Parathyroid adenoma (tissue), 2 donors: Measurements from ENCODE around the gene PRKCE.

Experiments used
- H2AFZ ChIP-seq: fragments of 300-600 bp; sonication (generic); one replicate; pipeline ENCODE4 v1.7.0; 2017; ENCODE audit warnings: antibody characterized with exemption, mild to moderate bottlenecking
- H3K27ac ChIP-seq: fragments of 300-600 bp; sonication (generic); one replicate; pipeline ENCODE4 v1.7.0; 2017
- H3K27me3 ChIP-seq: fragments of 300-600 bp; sonication (generic); one replicate; pipeline ENCODE4 v1.7.0; 2017; ENCODE audit warnings: low read length; ENCODE audit not compliant: control insufficient read depth, insufficient read depth
- H3K36me3 ChIP-seq: fragments of 300-600 bp; sonication (generic); one replicate; pipeline ENCODE4 v1.7.0; 2017; ENCODE audit warnings: low read length; ENCODE audit not compliant: control insufficient read depth, insufficient read depth
- H3K4me1 ChIP-seq: fragments of 300-600 bp; sonication (generic); one replicate; pipeline ENCODE4 v1.7.0; 2017; ENCODE audit warnings: control low read depth
- H3K4me2 ChIP-seq: fragments of 300-600 bp; sonication (generic); one replicate; pipeline ENCODE4 v1.7.0; 2017; ENCODE audit warnings: low read length
- H3K4me3 ChIP-seq: fragments of 300-600 bp; sonication (generic); one replicate; pipeline ENCODE4 v1.7.0; 2017; ENCODE audit warnings: low read depth, low read length
- H3K79me2 ChIP-seq: fragments of 300-600 bp; sonication (generic); one replicate; pipeline ENCODE4 v1.7.0; 2017; ENCODE audit warnings: control low read depth
- H3K9ac ChIP-seq: fragments of 300-600 bp; sonication (generic); one replicate; pipeline ENCODE4 v1.7.0; 2017; ENCODE audit warnings: mild to moderate bottlenecking
- H3K9me3 ChIP-seq: fragments of 300-600 bp; sonication (generic); one replicate; pipeline ENCODE4 v1.7.0; 2017; ENCODE audit warnings: low read length; ENCODE audit not compliant: control insufficient read depth
- TF ChIP-seq, protein P1 (sequence below): fragments of 300-600 bp; sonication (generic); IDR thresholded peaks from one replicate; pipeline ENCODE4 v1.7.0; 2017; ENCODE audit warnings: antibody characterized with exemption, mild to moderate bottlenecking
- donor health status: primary hyperparathyroidism.

Gene PRKCE

GRCh38 chr2:45652090-45653031, 886 bp downstream of the PRKCE start:
- no peaks in the 10 kb centered on the region for H3K9me3 ChIP-seq
- H3K79me2 ChIP-seq, result peaks cover 37% of the 10 kb centered on the region
- H2AFZ ChIP-seq, result peak overlapping the region; percentile 92
- no peaks in the 10 kb centered on the region for H3K36me3 ChIP-seq
- no peaks in the 10 kb centered on the region for H3K27me3 ChIP-seq
- TF ChIP-seq, protein P1, sequence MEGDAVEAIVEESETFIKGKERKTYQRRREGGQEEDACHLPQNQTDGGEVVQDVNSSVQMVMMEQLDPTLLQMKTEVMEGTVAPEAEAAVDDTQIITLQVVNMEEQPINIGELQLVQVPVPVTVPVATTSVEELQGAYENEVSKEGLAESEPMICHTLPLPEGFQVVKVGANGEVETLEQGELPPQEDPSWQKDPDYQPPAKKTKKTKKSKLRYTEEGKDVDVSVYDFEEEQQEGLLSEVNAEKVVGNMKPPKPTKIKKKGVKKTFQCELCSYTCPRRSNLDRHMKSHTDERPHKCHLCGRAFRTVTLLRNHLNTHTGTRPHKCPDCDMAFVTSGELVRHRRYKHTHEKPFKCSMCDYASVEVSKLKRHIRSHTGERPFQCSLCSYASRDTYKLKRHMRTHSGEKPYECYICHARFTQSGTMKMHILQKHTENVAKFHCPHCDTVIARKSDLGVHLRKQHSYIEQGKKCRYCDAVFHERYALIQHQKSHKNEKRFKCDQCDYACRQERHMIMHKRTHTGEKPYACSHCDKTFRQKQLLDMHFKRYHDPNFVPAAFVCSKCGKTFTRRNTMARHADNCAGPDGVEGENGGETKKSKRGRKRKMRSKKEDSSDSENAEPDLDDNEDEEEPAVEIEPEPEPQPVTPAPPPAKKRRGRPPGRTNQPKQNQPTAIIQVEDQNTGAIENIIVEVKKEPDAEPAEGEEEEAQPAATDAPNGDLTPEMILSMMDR, result no peak
- H3K27ac ChIP-seq, result peak overlapping the region; percentile 98
- H3K9ac ChIP-seq, result peak overlapping the region; percentile 88
- H3K4me1 ChIP-seq, result peaks cover 20% of the 10 kb centered on the region
- H3K4me2 ChIP-seq, result peak overlapping the region; percentile 86
- peak overlapping the region; percentile 95 for H3K4me3 ChIP-seq

DNA sequence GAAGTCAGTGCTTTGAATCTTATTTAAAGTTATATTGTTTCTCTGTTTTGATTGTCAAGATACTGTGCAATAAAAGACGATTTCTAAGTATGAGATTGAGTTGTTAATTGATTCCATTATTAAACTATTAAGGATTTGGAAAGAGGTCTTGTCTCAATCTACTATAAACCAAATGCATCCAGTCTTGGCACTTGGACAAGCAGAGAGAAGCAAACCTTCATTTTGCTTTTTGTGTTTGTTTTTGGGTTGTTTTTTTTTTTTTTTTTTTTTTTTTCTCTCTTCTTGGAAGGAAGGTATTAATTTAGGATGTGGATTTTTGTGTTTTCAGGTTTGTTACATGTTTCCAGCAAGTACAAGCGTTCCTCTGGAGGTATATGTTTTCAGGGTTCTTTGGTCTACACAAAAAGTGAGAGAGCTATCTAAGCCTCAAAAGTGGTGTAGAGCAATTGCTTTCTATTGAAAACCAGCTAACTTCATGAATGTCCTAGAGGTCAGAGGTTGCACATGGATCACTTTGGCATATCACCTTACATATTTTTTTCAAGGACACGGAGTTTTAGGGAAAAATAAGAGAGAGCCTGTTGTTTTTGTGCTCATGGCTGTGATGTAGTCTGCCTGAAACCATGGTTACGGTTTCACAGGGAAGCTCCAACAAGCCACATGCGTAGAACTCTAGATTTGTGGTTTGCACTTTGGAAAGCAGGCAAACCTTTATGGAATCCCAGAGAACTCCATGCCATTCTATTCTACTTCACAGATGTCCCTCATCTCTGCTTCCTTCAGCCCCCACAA, 1.8 kb downstream of the PRKCE start:
- TF ChIP-seq, protein P1, result no peak
- Histone ChIP-seq H3K36me3 (no peaks in the 10 kb centered on the region), H3K4me3 (peak overlapping the region; percentile 95), H3K9ac (no peak overlapping the region), H3K27me3 (no peaks in the 10 kb centered on the region), H2AFZ (no peak overlapping the region), H3K9me3 (no peaks in the 10 kb centered on the region), H3K79me2 (peaks cover 47% of the 10 kb centered on the region), H3K4me1 (peaks cover 20% of the 10 kb centered on the region), H3K4me2 (peak overlapping the region; percentile 86), H3K27ac (peak overlapping the region; percentile 98)

GRCh38 chr2:45654250-45654649, 2.8 kb downstream of the PRKCE start:
- Histone ChIP-seq H3K4me1 (peaks cover 20% of the 10 kb centered on the region), H3K9me3 (no peaks in the 10 kb centered on the region), H3K27ac (no peak overlapping the region), H2AFZ (no peak overlapping the region), H3K79me2 (peaks cover 53% of the 10 kb centered on the region), H3K27me3 (no peaks in the 10 kb centered on the region), H3K9ac (no peak overlapping the region), H3K36me3 (no peaks in the 10 kb centered on the region), H3K4me2 (no peak overlapping the region), H3K4me3 (no peak overlapping the region)
- TF ChIP-seq, protein P1, result no peak

DNA sequence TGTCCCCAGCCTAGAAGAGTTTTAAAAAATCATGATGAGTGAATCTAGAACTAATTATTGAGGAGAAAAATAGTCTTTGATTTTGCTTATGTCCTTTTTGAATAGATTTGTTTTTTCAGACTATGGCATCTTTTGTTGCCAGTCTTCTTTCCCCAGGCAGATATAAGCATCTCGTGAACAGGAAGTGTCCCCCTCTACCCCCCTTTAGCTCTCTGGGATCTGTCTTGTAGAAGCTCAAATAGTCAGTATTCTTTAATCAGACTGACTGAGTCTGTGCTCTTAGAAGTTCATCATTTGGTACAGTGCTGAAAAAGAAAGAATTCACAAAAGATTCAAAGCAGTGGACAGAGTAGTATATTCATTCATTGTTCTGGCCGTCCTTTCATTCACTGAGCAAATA, 10.4 kb downstream of the PRKCE start:
- Histone ChIP-seq H3K4me1 (peaks cover 8% of the 10 kb centered on the region), H3K27ac (no peak overlapping the region), H3K4me2 (no peak overlapping the region), H3K9ac (no peak overlapping the region), H3K27me3 (no peaks in the 10 kb centered on the region), H3K9me3 (no peaks in the 10 kb centered on the region), H3K79me2 (peaks cover 62% of the 10 kb centered on the region), H2AFZ (no peak overlapping the region), H3K4me3 (no peak overlapping the region), H3K36me3 (no peaks in the 10 kb centered on the region)
- TF ChIP-seq, protein P1, result no peak
